ENCODE data around the gene RASGRP4.

DNA sequence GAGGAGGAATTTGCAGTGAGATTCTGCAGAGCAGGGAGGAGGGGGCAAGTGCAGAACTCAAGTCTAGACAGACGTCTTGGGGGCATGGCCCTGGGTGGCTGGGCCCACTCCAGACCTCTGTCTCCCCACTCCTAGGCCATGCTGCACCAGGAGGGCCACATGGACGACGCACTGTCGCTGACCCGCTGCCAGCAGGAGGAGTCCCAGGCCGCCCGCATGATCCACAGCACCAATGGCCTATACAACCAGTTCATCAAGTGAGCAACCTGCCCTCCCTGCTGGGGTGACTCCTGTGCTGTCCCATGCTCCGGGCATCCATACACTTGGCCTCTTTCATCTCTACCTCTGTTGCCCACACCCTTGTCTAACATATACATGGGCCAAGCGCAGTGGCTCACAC is 25.6 kb upstream of the RASGRP4 start:
- TF ChIP-seq CTCF (optimal IDR thresholded peaks at IDR 0.05 in 1 of 3, IDR thresholded peaks at IDR 0.05 in 1 of 3, conservative IDR thresholded peaks at IDR 0.05 in 1 of 3; ENCODE audit: extremely low read depth in 1 of 3, insufficient read depth in 2 of 3, low read length in 3 of 3) (no peak), EZH2 (IDR thresholded peaks at IDR 0.05; ENCODE audit: low read length) (no peak)

Measured in keratinocyte (primary cell).